ENCODE results near the gene SLC35E1. TPM values are rescaled to one million over a fixed set of nuclear protein-coding genes. Genes with fewer than 3 reads are reported as not detected.
"Not testable (repeated sequence)": the region's sequence is repeated elsewhere in the genome, so short reads cannot be mapped to it uniquely, and the experiment has no call there.

The SLC35E1 gene
- total RNA-seq, 1 donor from 2014 or later: 26.8 TPM

GRCh38 chr19:16509141-16510061 lies 62.8 kb downstream of the SLC35E1 start:
- Histone ChIP-seq H3K27me3 (ENCODE audit: low read depth) (no peaks in the 10 kb centered on the region), H3K4me3 (no peak overlapping the region), H3K9me3 (replicated peaks) (no peaks in the 10 kb centered on the region), H3K27ac (replicated peaks) (peak overlapping the region; percentile 54), H3K36me3 (peaks cover 50% of the 10 kb centered on the region), H3K4me1 (peaks cover 4% of the 10 kb centered on the region)
- DNase-seq: peak; percentile 44
- intact Hi-C loops (cut with micrococcal nuclease): no loop called here
- no peak for TF ChIP-seq CTCF (IDR thresholded peaks at IDR 0.05; ENCODE audit: borderline replicate concordance)

GRCh38 chr19:16508546-16508945 lies 63.7 kb downstream of the SLC35E1 start:
- no peak for TF ChIP-seq CTCF (IDR thresholded peaks at IDR 0.05; ENCODE audit: borderline replicate concordance)
- H3K27ac ChIP-seq (replicated peaks): no peak overlapping the region
- peaks cover 4% of the 10 kb centered on the region for H3K4me1 ChIP-seq
- peaks cover 54% of the 10 kb centered on the region for H3K36me3 ChIP-seq
- intact Hi-C loops (cut with micrococcal nuclease): no loop called here
- DNase-seq: no peak
- H3K27me3 ChIP-seq (ENCODE audit: low read depth): no peaks in the 10 kb centered on the region
- no peak overlapping the region for H3K4me3 ChIP-seq
- no peaks in the 10 kb centered on the region for H3K9me3 ChIP-seq (replicated peaks)

- no peaks in the 10 kb centered on the region for H3K9me3 ChIP-seq (replicated peaks)
- no peak overlapping the region for H3K27ac ChIP-seq (replicated peaks)
- no peak for DNase-seq
- no peak for TF ChIP-seq CTCF (IDR thresholded peaks at IDR 0.05; ENCODE audit: borderline replicate concordance)
- intact Hi-C loops (cut with micrococcal nuclease): no loop called here
- no peaks in the 10 kb centered on the region for H3K27me3 ChIP-seq (ENCODE audit: low read depth)
- no peak overlapping the region for H3K4me3 ChIP-seq
- H3K36me3 ChIP-seq: peaks cover 53% of the 10 kb centered on the region
- peaks cover 4% of the 10 kb centered on the region for H3K4me1 ChIP-seq
These were observed 65.3 kb downstream of the SLC35E1 start for GRCh38 chr19:16506961-16507360.

- H3K36me3 ChIP-seq: peaks cover 56% of the 10 kb centered on the region
These were observed 66.1 kb downstream of the SLC35E1 start for GRCh38 chr19:16506161-16506560.

GRCh38 chr19:16504271-16504670 lies 67.9 kb downstream of the SLC35E1 start:
- TF ChIP-seq CTCF (IDR thresholded peaks at IDR 0.05; ENCODE audit: borderline replicate concordance): no peak
- intact Hi-C loops (cut with micrococcal nuclease): no loop called here
- no peak for DNase-seq
- Histone ChIP-seq H3K36me3 (peaks cover 41% of the 10 kb centered on the region), H3K27me3 (ENCODE audit: low read depth) (no peaks in the 10 kb centered on the region), H3K9me3 (replicated peaks) (no peaks in the 10 kb centered on the region), H3K4me1 (no peaks in the 10 kb centered on the region), H3K4me3 (no peak overlapping the region), H3K27ac (replicated peaks) (no peak overlapping the region)

More at GRCh38 chr19:16506161-16506560, 66.1 kb downstream of the SLC35E1 start:
- H3K27me3 ChIP-seq (ENCODE audit: low read depth); intact Hi-C loops (cut with micrococcal nuclease); H3K4me3 ChIP-seq; DNase-seq; H3K4me1 ChIP-seq; H3K27ac ChIP-seq (replicated peaks); H3K9me3 ChIP-seq (replicated peaks): not testable (repeated sequence)

Other genes starting within 250 kb of the SLC35E1 start
- 65.2 TPM for gene KLF2, start 247.6 kb downstream of the SLC35E1 start, total RNA-seq
- 68.1 TPM for gene EPS15L1, start 100.4 kb downstream of the SLC35E1 start, total RNA-seq
- gene CALR3, start 76.2 kb downstream of the SLC35E1 start, total RNA-seq: not detected
- 2.9 TPM for gene C19orf44, start 76.0 kb downstream of the SLC35E1 start, total RNA-seq
- 19.3 TPM for gene CHERP, start 30.0 kb downstream of the SLC35E1 start, total RNA-seq
- gene MED26, start 55.8 kb upstream of the SLC35E1 start, total RNA-seq: 4.0 TPM
- 30.8 TPM for gene SMIM7, start 87.7 kb upstream of the SLC35E1 start, total RNA-seq
- gene TMEM38A, start 88.7 kb upstream of the SLC35E1 start, total RNA-seq: 44.6 TPM
- not detected for gene NWD1, start 147.4 kb upstream of the SLC35E1 start, total RNA-seq

All from left ventricle myocardium inferior (tissue), 1 donor.